Kidney glomerular epithelial cell (primary cell): Measurements from ENCODE around the gene KRTAP10-6.
"Not testable (repeated sequence)": the region's sequence is repeated elsewhere in the genome, so short reads cannot be mapped to it uniquely, and the experiment has no call there.

Source experiments
- DNase-seq: peaks from one replicate; lab custom pipeline; 2025; lab: John Stamatoyannopoulos, UW

KRTAP10-6 gene

DNA sequence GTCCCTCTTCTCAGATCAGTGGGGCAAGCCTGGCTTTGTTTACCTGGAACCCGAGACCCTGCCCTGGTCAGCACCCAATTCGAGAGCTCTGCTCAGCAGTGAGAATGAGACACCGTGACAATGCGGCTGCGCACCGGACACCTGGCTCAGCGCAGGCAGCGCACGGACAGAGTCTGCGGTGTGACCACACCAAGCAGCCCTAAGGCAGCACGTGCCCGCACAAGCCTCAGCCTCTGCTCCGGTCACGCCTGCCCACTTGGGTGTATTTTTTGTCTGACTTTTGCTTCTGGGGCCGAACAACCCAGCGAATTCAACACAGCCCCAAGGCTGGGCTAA is 24.3 kb upstream of the KRTAP10-6 start:
- no peak for DNase-seq

DNA sequence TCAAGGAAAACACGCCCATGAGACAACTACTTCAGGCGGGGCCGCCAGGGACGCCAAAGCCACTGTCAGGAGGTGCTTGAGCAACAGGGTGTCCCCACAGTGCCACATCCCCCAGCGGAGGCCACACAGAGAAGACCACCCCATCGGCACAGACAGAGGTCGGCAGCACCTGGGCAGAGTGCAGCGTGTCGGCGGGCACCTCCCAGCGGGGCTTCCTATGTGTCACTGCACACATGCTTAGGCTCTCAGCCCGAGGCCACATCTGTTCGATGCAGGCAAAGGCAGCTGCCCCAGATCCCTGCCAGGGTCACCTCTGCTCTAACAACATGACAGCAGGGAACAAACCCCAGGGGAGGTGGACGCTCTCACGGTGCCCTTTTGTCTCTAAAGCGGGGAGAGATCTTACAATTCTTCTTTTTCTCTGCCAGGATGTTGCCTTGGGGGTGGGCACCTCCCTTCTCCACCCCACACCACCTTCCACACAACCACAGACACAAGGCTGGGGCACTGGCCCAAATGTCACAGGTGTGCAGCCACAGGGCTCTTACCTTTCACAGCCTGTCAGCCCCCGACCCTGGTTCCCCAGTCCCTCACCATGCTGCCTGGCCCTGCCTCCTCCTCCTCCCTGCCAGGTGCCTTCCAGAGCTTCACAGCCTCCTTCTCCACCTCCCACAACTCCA is 23.7 kb upstream of the KRTAP10-6 start:
- no peak for DNase-seq

DNA sequence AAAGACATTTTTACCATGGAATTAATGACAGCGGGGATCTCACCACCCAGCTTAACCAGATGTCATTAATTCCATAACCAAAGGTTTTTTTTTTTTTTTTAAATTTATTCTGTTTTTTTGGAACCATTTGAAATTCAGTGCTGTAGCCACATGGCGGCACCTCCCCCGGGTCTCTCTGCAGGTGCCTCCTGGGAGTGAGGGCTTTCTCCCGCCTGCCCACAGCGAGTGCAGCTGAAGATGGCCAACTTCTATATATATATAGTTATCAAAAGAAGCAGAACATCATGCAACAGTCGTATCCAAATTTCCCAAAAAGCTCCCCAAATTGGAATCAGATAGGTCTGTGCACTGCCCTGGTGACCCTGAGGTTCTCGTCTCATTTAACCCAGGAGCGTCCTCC is 23.2 kb upstream of the KRTAP10-6 start:
- DNase-seq = no peak

DNA sequence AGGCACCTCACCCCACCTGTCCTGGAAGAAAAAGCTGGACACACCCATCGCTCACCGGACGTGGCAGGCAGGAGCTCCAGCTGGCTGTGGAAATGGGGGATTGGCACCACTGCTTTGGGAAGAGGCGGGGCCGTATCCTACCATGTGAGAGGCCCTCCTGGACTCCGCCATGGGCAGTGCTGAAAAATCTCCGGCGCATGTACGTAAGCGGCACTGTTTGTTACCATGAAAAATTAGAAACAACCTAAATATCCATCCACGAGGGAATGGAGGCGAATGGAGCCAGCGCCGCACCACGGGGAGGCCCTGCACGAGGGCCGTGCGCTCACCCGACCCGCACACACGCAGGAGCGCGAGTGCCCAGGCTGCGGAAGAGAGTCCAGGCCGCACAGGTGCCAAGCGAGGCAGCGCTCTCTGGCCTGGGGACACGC is 22.7 kb upstream of the KRTAP10-6 start:
- no peak for DNase-seq

DNA sequence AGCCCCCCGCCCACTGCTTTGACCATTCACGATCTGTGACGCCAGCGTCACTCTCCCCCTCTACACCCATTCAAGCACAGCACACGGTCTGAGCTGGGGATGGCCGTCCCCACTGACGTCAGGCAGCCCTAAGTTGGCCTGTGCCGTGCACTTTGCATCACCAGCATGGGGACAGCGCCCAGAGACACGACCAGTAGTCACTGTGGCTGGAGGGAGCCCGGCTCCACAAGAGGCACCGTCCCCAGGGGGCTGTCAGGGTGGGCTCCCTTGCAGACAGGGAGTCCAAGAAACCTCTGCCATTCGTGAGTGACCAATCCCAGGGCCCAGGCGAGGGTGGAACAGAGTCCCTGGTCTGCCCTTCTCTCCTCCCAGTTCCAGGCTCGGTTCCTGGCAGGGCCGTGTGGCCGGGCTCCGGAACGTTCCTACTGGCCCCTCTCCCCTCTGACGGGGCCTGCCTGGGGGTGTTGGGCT is 21.9 kb upstream of the KRTAP10-6 start:
- DNase-seq = no peak

DNA sequence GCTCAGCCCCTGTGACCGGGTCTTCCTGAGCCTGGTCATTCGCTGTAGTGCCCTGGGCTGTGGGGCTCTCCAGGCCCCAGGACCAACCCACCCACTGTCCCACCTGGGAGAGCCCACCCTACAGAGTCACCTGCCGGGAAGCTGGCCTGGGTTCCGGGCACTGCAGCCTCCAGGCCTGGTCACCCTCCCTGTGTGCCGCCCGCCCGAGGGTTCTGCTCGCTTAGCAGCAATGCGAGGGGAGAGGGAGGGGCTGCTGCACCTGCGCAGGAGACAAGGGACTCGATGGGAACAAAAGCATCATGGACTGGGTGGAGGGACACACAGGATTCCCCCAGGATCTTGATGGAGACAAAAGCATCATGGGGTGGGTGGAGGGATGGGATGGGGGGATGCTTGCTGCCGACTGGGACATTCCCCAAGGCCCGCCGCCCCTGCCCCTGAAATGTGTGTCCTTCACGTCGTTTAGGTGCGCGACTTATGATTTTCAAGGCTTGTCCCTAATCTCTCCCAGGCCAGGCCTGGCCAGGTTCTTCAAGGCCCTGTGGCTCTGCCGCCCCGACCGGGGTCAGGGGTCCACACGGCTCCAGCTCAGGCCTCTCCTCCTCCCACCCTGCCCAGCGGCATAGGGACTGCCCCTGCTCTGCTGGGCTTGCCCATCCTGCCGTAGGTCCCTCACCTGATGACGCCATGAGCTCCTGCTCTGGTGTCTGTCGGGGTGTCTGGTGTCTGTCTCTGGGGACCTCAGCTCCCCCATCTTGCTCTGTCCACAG is 21.3 kb upstream of the KRTAP10-6 start:
- DNase-seq = no peak

DNA sequence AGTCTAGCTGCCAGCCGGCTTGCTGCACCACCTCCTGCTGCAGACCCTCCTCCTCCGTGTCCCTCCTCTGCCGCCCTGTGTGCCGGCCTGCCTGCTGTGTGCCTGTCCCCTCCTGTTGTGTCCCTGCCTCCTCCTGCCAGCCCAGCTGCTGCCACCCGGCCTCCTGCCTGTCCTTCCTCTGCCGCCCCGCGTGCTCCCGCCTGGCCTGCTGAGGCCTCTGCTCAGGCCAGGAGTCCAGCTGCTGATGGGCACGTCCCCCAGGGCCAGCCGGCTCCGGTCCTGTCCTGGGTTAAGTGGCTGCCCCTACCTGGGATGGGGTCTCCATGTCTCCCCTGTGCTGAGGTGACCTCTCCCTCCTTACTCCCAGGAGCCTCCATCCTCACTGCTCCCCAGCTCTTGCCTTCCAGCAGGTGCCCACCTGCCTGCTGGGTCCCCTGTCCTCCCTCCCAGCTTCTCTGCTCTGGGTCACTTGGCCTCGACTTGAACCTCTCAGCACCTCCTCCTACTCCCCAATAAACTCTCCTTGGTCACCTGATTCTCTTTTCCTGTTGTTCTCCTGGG is 20.4 kb upstream of the KRTAP10-6 start:
- no peak for DNase-seq

DNA sequence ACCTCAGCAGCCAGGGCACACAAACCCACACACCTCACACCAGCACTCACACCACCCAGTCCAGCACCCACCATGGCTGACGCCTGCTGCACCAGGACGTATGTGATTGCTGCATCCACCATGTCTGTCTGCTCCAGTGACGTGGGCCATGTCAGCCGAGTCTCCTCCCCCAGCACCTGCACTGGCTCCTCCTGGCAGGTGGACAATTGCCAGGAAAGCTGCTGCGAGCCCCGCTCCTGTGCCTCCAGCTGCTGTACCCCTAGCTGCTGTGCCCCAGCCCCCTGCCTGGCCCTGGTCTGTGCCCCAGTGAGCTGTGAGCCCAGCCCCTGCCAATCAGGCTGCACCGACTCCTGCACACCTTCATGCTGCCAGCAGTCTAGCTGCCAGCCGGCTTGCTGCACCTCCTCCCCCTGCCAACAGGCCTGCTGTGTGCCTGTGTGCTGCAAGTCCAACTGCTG is 19.8 kb upstream of the KRTAP10-6 start, which contains the start of gene KRTAP10-8:
Gene KRTAP10-8, plus strand, starts transcription at position 51 of the 458 bp plus-strand sequence. Its CDS starts 22 bp downstream, at position 73.
- DNase-seq = no peak

DNA sequence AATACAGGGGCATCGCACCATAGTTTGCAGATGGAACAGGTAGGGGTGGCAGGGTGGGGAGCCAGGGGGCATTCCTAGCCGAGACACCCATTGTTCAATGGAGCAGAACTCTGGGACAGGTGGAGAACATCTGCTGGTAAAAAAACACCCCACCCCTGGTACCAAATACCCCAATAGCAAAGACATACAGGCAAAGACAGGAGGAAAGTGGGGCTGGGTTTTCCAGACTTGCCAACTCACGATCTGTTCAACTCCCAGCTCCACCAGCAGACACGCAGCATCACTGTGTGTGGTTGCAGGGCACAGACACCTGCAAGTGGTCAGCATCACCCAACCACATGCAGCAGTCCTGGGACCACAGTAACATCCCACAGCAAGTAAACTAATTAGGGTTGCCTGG is 19.2 kb upstream of the KRTAP10-6 start:
- no peak for DNase-seq

DNA sequence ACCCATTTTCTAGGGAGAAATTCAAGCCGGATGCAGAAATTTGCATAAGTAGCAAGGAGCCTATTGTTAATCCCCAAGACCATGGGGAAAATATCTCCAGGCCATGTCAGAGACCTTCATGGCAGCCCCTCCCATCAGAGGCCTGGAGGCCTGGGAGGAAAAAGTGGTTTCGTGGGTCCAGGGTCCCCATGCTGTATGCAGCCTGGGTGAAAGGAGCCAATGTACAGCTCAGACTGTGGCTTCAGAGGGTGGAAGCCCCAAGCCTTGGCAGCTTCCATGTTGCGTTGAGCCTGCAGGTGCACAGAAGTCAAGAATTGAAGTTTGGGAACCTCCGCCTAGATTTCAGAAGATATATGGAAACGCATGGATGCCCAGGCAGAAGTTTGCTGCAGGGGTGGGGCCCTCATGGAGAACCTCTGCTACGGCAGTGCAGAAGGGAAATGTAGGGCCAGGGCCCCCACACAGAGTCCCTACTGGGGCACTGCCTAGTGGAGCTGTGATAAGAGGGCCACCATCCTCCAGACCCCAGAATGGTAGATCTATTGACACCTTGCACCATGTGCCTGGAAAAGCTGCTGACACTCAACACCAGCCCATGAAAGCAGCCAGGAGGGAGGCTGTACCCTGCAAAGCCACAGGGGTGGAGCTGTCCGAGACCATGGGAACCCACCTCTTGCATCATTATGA is 18.0 kb upstream of the KRTAP10-6 start:
- not testable (repeated sequence) for DNase-seq

DNA sequence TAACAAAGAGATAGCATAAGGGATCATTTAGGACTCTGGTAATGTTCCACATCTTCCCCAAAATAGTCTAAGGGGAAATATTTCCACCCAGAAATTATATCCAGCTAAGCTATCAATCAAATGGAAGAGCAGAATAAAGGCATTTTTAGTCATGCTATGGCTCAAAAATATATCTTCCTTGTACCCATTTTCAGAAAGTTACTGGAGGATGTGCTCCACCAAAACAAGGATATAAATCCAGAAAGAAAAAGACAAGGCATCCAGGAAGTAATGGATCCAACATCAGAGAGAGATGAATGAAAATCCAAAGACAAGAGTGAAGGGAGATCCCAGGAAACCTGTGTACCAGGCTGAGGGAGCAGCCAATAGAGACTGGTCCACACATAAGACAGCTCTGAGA is 16.9 kb upstream of the KRTAP10-6 start:
- no peak for DNase-seq

DNA sequence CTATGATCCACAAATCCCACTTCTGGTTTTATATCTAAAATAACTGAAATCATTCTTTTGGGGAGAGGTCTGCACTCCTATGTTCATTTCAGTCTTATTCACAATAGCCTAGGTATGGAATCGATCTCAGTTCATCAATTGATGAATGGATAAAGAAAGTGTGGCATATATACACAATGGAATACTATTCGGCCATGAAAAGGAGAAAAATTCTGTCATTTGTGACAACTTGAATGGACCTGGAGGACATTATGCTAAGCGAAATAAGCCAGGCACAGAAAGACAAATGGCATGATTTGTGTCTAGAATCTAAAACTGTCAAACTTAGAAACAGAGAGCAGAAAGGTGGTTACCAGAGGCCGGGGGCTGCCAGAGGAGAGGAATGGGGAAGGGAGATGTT is 14.2 kb upstream of the KRTAP10-6 start:
- no peak for DNase-seq

DNA sequence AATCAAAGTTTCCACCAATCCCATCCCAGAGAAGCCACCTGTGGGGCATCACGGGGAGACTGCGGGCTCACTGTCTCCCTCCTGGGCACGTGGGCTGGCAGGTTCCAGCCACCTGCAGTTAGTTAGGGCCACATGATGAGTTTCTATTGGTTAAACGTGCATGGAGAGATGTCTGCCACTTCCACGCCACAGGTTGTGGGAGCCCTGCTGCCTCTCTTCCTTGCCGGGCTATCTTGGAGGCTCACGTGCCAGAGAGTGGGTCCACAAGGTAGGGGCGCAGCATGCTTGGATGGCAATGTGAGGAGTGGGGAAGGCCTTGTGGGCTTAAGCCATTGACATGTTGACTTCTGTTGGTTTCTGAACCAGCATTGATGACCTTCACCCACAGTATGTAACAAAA is 11.6 kb upstream of the KRTAP10-6 start:
- no peak for DNase-seq

DNA sequence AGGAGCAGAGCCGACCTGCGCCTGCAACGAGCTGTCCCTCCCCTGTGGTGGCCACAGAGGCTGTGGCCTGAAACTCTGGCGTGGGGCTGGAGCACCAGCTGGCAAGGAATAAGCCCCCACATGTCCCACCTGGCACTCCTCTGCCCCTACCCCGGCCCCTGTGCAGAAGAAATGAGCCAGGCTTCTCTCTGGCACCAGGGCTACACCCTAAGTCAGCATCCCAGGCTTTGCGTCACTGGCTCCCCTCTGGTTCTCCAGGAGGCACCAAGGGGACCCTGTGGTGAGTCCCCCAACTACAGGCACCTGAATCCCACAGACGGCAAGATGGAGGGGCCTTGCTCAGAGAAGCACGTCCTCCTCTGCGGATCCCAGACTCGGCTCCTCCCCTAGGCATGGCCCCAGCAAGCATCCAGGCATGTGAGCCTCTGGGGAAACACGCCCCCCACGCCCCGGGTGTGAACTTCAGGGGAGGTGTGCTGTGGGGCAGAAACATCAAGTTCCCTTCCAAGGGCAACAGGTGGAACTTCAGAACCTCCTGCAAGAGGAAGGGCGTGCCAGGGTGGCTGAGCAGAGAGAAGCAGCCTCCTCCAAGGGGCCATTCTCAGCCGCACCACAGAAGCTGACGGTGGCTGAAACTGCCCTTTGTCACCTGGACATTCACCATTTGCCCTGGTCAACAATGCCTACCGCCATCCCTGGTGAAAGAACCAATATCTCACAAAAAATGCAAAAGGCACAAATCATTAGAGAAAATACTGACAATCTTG is 11.0 kb upstream of the KRTAP10-6 start:
- no peak for DNase-seq

DNA sequence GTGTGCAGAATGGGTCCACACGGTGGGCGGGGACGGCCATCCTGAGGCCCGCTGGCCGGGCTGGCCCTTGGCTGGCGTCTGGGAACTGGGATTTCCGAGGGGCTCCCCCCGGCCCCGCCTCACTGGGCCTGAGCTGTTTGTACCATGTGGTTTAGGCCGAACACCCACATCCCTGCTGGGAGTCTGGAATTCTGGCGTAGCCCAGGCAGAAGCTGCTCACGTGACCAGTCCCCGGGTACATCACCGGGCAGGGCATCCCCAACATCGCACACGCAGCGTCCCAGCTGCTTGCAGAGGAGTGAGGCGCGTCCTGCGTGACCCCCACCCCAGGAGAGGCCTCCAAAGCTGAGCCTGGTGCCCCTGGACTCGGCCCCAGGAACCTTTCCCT is 10.2 kb upstream of the KRTAP10-6 start:
- DNase-seq = no peak

DNA sequence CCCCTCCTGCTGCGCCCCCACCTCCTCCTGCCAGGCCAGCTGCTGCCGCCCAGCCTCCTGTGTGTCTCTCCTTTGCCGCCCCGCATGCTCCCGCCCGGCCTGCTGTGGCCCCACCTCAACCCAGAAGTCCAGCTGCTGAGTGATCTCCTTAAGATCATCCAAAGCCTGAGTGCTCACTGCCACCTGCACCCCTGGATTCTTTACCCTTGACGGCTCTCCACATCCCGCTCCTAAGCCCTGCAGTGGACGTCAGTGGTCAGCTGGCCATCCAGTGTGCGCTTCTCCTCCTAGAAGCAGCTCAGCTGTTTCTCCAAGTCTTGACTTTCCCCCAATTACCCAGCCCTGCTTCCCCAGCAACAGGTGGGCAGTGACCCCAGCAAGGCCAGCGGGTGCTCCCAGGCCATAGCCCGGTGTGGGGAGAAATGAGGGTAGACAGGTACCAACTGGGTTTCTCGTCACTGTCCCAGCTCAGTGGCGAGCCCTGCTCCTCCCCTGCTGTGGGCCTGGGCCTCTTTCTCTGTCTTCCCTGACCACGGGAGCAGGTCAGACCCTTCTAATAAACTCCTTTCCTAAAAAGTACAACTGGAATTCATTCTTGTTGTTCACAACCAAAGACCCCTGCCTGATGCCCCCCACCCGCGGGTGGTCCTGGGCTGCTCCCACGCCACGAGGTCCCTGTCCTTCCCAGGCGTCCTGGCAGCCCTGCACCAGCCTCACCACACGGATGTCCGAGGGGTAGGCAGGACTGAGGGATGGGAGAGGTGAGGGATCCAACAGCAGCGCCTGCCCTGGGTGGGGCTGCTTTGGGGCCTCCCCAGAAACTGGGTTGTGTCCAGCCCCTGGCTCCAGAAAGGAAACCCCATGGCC is 9.5 kb upstream of the KRTAP10-6 start:
- DNase-seq = no peak

DNA sequence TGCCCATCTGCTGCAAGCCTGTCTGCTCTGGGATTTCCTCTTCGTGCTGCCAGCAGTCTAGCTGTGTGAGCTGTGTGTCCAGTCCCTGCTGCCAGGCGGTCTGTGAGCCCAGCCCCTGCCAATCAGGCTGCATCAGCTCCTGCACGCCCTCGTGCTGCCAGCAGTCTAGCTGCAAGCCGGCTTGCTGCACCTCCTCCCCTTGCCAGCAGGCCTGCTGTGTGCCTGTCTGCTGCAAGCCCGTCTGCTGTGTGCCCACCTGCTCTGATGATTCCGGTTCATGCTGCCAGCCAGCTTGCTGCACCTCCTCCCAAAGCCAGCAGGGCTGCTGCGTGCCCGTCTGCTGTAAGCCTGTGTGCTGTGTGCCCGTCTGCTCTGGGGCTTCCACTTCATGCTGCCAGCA is 8.8 kb upstream of the KRTAP10-6 start:
- DNase-seq = not testable (repeated sequence)

DNA sequence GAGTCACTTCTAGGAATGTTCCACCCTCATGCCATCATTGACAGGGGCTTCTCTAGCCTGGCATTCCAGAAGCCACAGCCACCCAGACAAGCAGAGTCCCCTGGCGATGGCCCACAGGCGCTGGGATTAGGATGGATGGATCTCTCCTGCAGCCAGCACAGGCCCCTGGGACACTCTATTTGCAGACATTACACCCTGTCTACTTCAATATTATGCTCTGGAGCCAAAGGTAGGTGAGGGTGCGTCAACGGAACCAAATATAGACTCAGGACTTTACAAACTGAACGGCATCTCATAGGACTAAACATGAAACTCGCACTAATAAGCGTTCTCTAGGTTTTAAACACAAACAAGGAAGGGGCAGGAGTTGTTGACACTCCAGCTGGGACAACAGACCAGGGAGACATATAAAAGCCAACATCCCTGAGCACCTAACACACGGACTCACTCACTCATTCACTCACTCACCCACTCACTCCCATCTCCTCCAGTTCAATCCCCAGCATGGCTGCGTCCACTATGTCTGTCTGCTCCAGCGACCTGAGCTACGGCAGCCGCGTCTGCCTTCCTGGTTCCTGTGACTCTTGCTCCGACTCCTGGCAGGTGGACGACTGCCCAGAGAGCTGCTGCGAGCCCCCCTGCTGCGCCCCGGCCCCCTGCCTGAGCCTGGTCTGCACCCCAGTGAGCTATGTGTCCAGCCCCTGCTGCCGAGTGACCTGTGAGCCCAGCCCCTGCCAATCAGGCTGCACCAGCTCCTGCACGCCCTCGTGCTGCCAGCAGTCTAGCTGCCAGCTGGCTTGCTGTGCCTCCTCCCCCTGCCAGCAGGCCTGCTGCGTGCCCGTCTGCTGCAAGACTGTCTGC is 8.0 kb upstream of the KRTAP10-6 start, which contains the start of gene KRTAP10-7:
Gene KRTAP10-7, plus strand, starts transcription at position 480 of the 861 bp plus-strand sequence. Its CDS starts 25 bp downstream, at position 505.
- not testable (repeated sequence) for DNase-seq

DNA sequence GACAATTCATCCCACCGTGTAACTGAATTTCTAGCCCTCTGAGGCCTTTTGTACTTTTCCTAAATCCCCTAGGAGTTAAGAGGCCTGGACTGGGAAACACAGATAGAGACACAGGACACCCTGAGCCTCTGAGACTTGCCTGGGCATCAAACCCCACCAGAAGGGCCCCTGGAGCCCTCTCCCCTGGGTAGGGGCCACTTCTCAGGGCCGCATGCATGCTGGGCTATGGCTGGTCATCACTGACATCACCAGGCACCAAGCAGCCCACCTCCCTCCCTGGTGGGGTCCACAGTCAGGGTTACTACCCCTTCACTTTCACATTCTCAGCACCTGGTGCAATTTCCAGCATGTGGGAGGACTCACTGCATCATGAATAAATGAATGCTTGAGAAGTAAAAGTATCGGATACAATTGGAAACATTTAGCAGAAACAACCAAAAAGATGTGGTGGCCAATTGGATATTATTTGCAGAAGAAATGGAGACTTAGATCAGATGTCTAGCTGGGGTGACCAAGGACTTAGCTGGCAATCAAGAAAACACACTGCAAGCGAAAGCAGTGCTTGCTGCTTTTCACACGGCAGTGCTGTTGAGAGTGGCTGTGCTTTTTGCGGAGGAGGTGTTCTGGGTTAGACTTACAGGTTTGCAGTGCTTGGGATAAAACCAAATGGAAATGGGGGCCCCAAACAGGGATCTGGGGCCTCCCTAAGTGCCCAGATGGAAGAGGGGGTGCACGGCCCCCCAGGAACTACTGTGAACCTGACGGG is 7.1 kb upstream of the KRTAP10-6 start:
- DNase-seq = no peak
